A549 (cell line): ENCODE results near the gene PRRX2. TPM values are rescaled to one million over a fixed set of nuclear protein-coding genes. Genes with fewer than 3 reads are reported as not detected.
"Not testable (repeated sequence)": the region's sequence is repeated elsewhere in the genome, so short reads cannot be mapped to it uniquely, and the experiment has no call there.

ENCODE experiments used
- ATAC-seq, 2 experiments: fragments of 200-7000 bp in 1 of 2; fragments of >200 bp in 1 of 2; cut with Nextera tagmentation in 1 of 2; cut with Tn5 transposase in 1 of 2; 3 replicates each; pipeline versions ENCODE4 v1.8.0 to v1.9.1; 2018 to 2020; ENCODE audit warnings: mild to moderate bottlenecking in 1 of 2, moderate library complexity in 1 of 2
- CTCF ChIA-PET: fragments of 300-600 bp; sonication (Branson Sonifier 250); formaldehyde crosslinking; extraction: SDS; loops from one replicate; lab custom pipeline; 2021; ENCODE audit warnings: antibody characterized with exemption, inconsistent platforms; lab: Yijun Ruan, JAX
- POLR2A ChIA-PET: fragments of 350-600 bp; formaldehyde crosslinking; extraction: SDS; loops from one replicate; lab custom pipeline; 2021; ENCODE audit warnings: antibody characterized with exemption, inconsistent platforms; lab: Yijun Ruan, JAX
- DNase-seq, 2 experiments: peaks; one replicate each; pipeline versions ENCODE4 v3.0.0 to v3.0.0-alpha.2; 2011 to 2016; ENCODE audit warnings: low read depth in 1 of 2, low spot score in 1 of 2
- FAIRE-seq: peaks from 2 replicates; lab custom pipeline; 2011; peaks lifted over from hg19 to GRCh38; lab: Jason Lieb, UNC
- H3K27ac ChIP-seq, 2 experiments: fragments of >200 bp; sonication (Bioruptor Twin); formaldehyde crosslinking; 3 replicates each; pipeline ENCODE4 v1.5.1; 2016 to 2017
- H3K4me1 ChIP-seq: fragments of >200 bp; sonication (Bioruptor Twin); formaldehyde crosslinking; 3 replicates; pipeline ENCODE4 v1.6.1; 2016
- H3K4me2 ChIP-seq: fragments of >200 bp; sonication (Bioruptor Twin); formaldehyde crosslinking; 3 replicates; pipeline ENCODE4 v1.6.1; 2016
- H3K4me3 ChIP-seq: fragments of >200 bp; sonication (Bioruptor Twin); formaldehyde crosslinking; 3 replicates; pipeline ENCODE4 v1.5.1; 2016
- H3K9me3 ChIP-seq: fragments of >200 bp; sonication (Bioruptor Twin); formaldehyde crosslinking; 3 replicates; pipeline ENCODE4 v1.6.1; 2016
- BHLHE40 ChIP-seq: IDR thresholded peaks from 2 replicates; pipeline ENCODE4 v1.6.1; 2012; ENCODE audit warnings: low read depth, low read length, inconsistent platforms
- E2F6 ChIP-seq: IDR thresholded peaks from 2 replicates; pipeline ENCODE4 v1.6.1; 2012; ENCODE audit warnings: low read depth, borderline replicate concordance
- EHF ChIP-seq: fragments of 250-450 bp; sonication (Bioruptor Pico); IDR thresholded peaks from 2 replicates; pipeline ENCODE4 v1.5.0; 2020; ENCODE audit warnings: mild to moderate bottlenecking
- ESRRA ChIP-seq: fragments of 150-350 bp; IDR thresholded peaks from 2 replicates; pipeline ENCODE4 v1.6.1; 2014; ENCODE audit warnings: mild to moderate bottlenecking, low read length, borderline replicate concordance
- FOSB ChIP-seq: fragments of 250-450 bp; sonication (Bioruptor Pico); IDR thresholded peaks from 2 replicates; pipeline ENCODE4 v1.5.0; 2020; ENCODE audit warnings: mild to moderate bottlenecking, moderate library complexity
- FOSL2 ChIP-seq, 2 experiments: fragments of 450-650 bp in 1 of 2; fragments of >200 bp in 1 of 2; sonication (Bioruptor Twin) in 1 of 2; formaldehyde crosslinking; IDR thresholded peaks; 2 replicates each; pipeline versions ENCODE4 v1.5.0 to v1.6.1; 2016 to 2020; ENCODE audit warnings: mild to moderate bottlenecking in 1 of 2, moderate library complexity in 1 of 2
- GATA3 ChIP-seq: IDR thresholded peaks from 2 replicates; pipeline ENCODE4 v1.6.1; 2012; ENCODE audit warnings: borderline replicate concordance
- HDAC2 ChIP-seq: fragments of 200-600 bp; sonication (generic); IDR thresholded peaks from 2 replicates; pipeline ENCODE4 v1.6.1; 2016
- HMGXB4 ChIP-seq: fragments of 250-450 bp; sonication (Bioruptor Pico); IDR thresholded peaks from 2 replicates; pipeline ENCODE4 v1.5.0; 2021; ENCODE audit warnings: mild to moderate bottlenecking, moderate library complexity, borderline replicate concordance
- JUN ChIP-seq, 2 experiments: fragments of >200 bp; sonication (Bioruptor Twin); formaldehyde crosslinking; IDR thresholded peaks; 2 replicates in 1 of 2; 3 replicates in 1 of 2; pipeline ENCODE4 v1.6.1; 2016 to 2017
- KDM1A ChIP-seq: fragments of 200-600 bp; sonication (generic); IDR thresholded peaks from 2 replicates; pipeline ENCODE4 v1.6.1; 2016; ENCODE audit warnings: low read depth, mild to moderate bottlenecking
- KDM5A ChIP-seq: fragments of 200-600 bp; sonication (generic); IDR thresholded peaks from 2 replicates; pipeline ENCODE4 v1.6.1; 2016; ENCODE audit warnings: antibody characterized with exemption, mild to moderate bottlenecking
- MAX ChIP-seq: IDR thresholded peaks from 2 replicates; pipeline ENCODE4 v1.6.1; 2012
- POLR2AphosphoS2 ChIP-seq: conservative IDR thresholded peaks from 2 replicates; pipeline ENCODE4 v1.6.1; 2012; ENCODE audit warnings: low read length, improper control_type of control experiment, inconsistent platforms
- RARB ChIP-seq: fragments of 250-450 bp; sonication (Bioruptor Pico); IDR thresholded peaks from 2 replicates; pipeline ENCODE4 v1.8.0; 2021; ENCODE audit warnings: mild to moderate bottlenecking, moderate library complexity
- RFX5 ChIP-seq: fragments of 450-650 bp; IDR thresholded peaks from 2 replicates; pipeline ENCODE4 v1.7.1; 2014; ENCODE audit warnings: antibody characterized with exemption, mild to moderate bottlenecking, moderate library complexity
- RNF2 ChIP-seq: fragments of 200-600 bp; sonication (generic); IDR thresholded peaks from 2 replicates; pipeline ENCODE4 v1.6.1; 2016; ENCODE audit warnings: low read depth, mild to moderate bottlenecking, antibody characterized with exemption, moderate library complexity, borderline replicate concordance
- SREBF2 ChIP-seq: fragments of 450-650 bp; IDR thresholded peaks from 2 replicates; pipeline ENCODE4 v1.6.1; 2014; ENCODE audit warnings: mild to moderate bottlenecking, moderate library complexity
- USF2 ChIP-seq: fragments of 450-650 bp; IDR thresholded peaks from 2 replicates; pipeline ENCODE4 v1.6.1; 2014; ENCODE audit warnings: antibody characterized with exemption
- ZFP36 ChIP-seq: fragments of 450-650 bp; IDR thresholded peaks from 2 replicates; pipeline ENCODE4 v1.6.1; 2014; ENCODE audit warnings: borderline replicate concordance; ENCODE audit not compliant: partially characterized antibody
- ZNF302 ChIP-seq: fragments of 250-450 bp; sonication (Bioruptor Pico); IDR thresholded peaks from 2 replicates; pipeline ENCODE4 v1.9.0; 2021; ENCODE audit warnings: inconsistent platforms, mild to moderate bottlenecking, moderate library complexity
- ZSCAN20 ChIP-seq: fragments of 250-450 bp; sonication (Bioruptor Pico); IDR thresholded peaks from 2 replicates; pipeline ENCODE4 v1.8.0; 2022; ENCODE audit warnings: mild to moderate bottlenecking, moderate library complexity
- WGBS: methylation state at CpG from one replicate; pipeline ENCODE4 v1.1.6; 2017; ENCODE audit errors: missing lambda C conversion rate; 5-methylcytosine and 5-hydroxymethylcytosine counted together
- polyA plus RNA-seq, 4 experiments: library from polyadenylated mRNA; depleted of rRNA in 3 of 4; stranded (reverse); fragments of >200 nt; fragmentation: RNase III in 1 of 4; extraction: RNeasy Plus Mini Kit Qiagen cat#74134 plus additional on column Dnase treatment in 1 of 4; gene quantifications; 2 replicates in 3 of 4; 3 replicates in 1 of 4; pipeline ENCODE4 v1.2.3, GENCODE V29; 2011 to 2017
- TF ChIP-seq, protein P1 (sequence below): fragments of 200-600 bp; sonication (generic); IDR thresholded peaks from 2 replicates; pipeline ENCODE4 v1.6.1; 2016; ENCODE audit warnings: antibody characterized with exemption, mild to moderate bottlenecking, moderate library complexity
- TF ChIP-seq, protein P2 (sequence below): fragments of >200 bp; sonication (Bioruptor Twin); formaldehyde crosslinking; IDR thresholded peaks from 2 replicates; pipeline ENCODE4 v1.6.1; 2016

The PRRX2 gene
- polyA plus RNA-seq, 2 of the 4 experiments (the other 2 are of a cell fraction) = 0.90 to 2.7 TPM

DNA sequence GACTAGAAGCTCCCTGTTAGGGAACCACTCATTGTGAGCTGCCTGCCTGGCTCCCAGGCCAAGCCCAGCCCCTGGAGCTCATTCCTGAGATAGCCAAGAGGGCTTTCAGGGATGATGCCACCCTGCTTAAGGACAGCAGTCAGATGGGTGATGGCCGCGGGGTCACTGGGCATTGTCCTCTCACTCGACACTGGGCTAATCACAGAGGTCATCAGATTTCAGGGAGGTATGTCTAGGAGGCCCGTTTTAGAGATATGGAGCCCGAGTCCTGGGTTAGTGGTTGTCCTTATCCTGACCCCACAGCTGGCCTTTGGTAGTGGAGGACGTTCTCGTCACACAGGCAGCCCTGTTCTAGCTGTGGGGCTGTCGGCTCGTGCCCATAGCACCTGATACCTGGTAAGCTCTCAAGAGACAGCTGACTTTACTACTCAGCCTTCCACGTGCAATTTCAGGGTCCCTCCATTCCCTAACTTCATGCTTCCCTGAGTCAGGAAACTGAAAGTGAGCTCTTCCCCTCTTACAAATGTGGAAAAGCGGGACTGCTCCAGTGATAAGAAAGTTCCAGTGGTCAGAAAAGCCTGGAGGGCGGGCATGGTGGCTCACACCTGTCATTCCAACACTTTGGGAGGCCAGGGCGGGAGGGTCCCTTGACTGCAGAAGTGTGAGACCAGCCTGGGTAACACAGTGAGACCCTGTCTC, 94.5 kb downstream of the PRRX2 start:
- Histone ChIP-seq H3K4me2 (no peak overlapping the region), H3K4me1 (peaks cover 25% of the 10 kb centered on the region), H3K27ac (peak overlapping the region in 1 of 2 experiments; percentile 61; a peak in 2 of 6 replicates), H3K4me3 (no peak overlapping the region), H3K9me3 (no peaks in the 10 kb centered on the region)
- ChIA-PET CTCF (interaction anchor here (0.7 to 12.3 kb wide), 12 partner anchors 8 to 118 kb away, joined by 3 to 161 read pairs (median 4); partner anchors contain the start of gene ASB6), POLR2A (interaction anchor here (0.6 to 0.7 kb wide), 2 partner anchors 17 kb away, joined by 3 read pairs; no protein-coding TSS in a partner anchor)
- no peak for DNase-seq
- 89% methylated on average over 13 of the region's 13 CpGs for WGBS
- ATAC-seq = no peak
- FAIRE-seq = no peak
- TF ChIP-seq MAX (no peak), SREBF2 (no peak), ZSCAN20 (CRISPR knock-in tag) (no peak), USF2 (no peak), EHF (CRISPR knock-in tag) (no peak), BHLHE40 (no peak), FOSL2 (IDR thresholded peaks at IDR 0.05) (no peak), FOSL2 (CRISPR knock-in tag; IDR thresholded peaks at IDR 0.05) (no peak), RFX5 (no peak), ESRRA (no peak), POLR2AphosphoS2 (no peak), ZNF302 (CRISPR knock-in tag) (no peak), HMGXB4 (no peak), GATA3 (no peak), RARB (no peak), KDM5A (no peak)

DNA sequence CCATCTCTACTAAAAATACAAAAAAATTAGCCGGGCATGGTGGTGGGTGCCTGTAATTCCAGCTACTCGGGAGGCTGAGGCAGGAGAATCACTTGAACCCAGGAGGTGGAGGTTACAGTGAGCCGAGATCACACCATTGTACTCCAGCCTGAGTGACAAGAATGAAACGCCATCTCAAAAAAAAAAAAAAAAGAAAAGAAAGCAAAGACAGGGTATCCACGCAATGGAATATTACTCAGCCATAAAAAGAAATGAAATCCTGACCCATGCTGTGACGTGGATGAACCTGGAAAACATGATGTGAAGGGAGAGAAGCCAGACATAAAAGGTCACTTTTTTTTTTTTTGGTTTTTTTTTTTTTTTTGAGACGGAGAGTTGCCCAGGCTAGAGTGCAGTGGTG, 95.3 kb downstream of the PRRX2 start:
- Histone ChIP-seq H3K27ac (peak overlapping the region; percentile 59 to 91; a peak in 5 of 6 replicates), H3K4me1 (peaks cover 25% of the 10 kb centered on the region)
- ChIA-PET CTCF (interaction anchor here (0.8 to 10.0 kb wide), 5 partner anchors 9 to 30 kb away, joined by 3 to 76 read pairs (median 4); no protein-coding TSS in a partner anchor), POLR2A (interaction anchor here (0.7 to 3.3 kb wide), 3 partner anchors 9 to 17 kb away, joined by 3 to 27 read pairs (median 11); partner anchors contain the start of gene PTGES)
- H3K4me2 ChIP-seq, ATAC-seq, H3K9me3 ChIP-seq, FAIRE-seq, DNase-seq, H3K4me3 ChIP-seq: not testable (repeated sequence)
- 92% methylated on average over 7 of the region's 7 CpGs for WGBS

- no peak overlapping the region for H3K4me3 ChIP-seq
- CTCF ChIA-PET = interaction anchor here (1.1 to 10.0 kb wide), 7 partner anchors 11 to 630 kb away, joined by 3 to 76 read pairs (median 6); no protein-coding TSS in a partner anchor
- peaks cover 25% of the 10 kb centered on the region for H3K4me1 ChIP-seq
- POLR2A ChIA-PET = interaction anchor here (1.3 to 3.3 kb wide), 3 partner anchors 9 to 16 kb away, joined by 3 to 27 read pairs (median 11); partner anchors contain the start of gene PTGES
- ATAC-seq (peak; percentile 37 to 61; a peak in 4 of 6 replicates), DNase-seq (peak in 1 of 2 experiments; percentile 43), FAIRE-seq (no peak)
- no peaks in the 10 kb centered on the region for H3K9me3 ChIP-seq
- H3K27ac ChIP-seq = peak overlapping the region; percentile 59 to 91
- 45% methylated on average over 11 of the region's 11 CpGs for WGBS
- H3K4me2 ChIP-seq = peak overlapping the region; percentile 44
- TF ChIP-seq HDAC2 = no peak
- TF ChIP-seq EHF (CRISPR knock-in tag) = no peak
- no peak for TF ChIP-seq RNF2
- TF ChIP-seq, protein P1, sequence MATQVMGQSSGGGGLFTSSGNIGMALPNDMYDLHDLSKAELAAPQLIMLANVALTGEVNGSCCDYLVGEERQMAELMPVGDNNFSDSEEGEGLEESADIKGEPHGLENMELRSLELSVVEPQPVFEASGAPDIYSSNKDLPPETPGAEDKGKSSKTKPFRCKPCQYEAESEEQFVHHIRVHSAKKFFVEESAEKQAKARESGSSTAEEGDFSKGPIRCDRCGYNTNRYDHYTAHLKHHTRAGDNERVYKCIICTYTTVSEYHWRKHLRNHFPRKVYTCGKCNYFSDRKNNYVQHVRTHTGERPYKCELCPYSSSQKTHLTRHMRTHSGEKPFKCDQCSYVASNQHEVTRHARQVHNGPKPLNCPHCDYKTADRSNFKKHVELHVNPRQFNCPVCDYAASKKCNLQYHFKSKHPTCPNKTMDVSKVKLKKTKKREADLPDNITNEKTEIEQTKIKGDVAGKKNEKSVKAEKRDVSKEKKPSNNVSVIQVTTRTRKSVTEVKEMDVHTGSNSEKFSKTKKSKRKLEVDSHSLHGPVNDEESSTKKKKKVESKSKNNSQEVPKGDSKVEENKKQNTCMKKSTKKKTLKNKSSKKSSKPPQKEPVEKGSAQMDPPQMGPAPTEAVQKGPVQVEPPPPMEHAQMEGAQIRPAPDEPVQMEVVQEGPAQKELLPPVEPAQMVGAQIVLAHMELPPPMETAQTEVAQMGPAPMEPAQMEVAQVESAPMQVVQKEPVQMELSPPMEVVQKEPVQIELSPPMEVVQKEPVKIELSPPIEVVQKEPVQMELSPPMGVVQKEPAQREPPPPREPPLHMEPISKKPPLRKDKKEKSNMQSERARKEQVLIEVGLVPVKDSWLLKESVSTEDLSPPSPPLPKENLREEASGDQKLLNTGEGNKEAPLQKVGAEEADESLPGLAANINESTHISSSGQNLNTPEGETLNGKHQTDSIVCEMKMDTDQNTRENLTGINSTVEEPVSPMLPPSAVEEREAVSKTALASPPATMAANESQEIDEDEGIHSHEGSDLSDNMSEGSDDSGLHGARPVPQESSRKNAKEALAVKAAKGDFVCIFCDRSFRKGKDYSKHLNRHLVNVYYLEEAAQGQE = no peak
- TF ChIP-seq KDM1A = no peak
- TF ChIP-seq RFX5 = no peak
- no peak for TF ChIP-seq JUN (IDR thresholded peaks at IDR 0.05)
- TF ChIP-seq KDM5A = no peak
- no peak for TF ChIP-seq E2F6
- TF ChIP-seq FOSB = no peak
- TF ChIP-seq, protein P2, sequence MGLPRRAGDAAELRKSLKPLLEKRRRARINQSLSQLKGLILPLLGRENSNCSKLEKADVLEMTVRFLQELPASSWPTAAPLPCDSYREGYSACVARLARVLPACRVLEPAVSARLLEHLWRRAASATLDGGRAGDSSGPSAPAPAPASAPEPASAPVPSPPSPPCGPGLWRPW = no peak
- no peak for TF ChIP-seq ZNF302 (CRISPR knock-in tag)
- no peak for TF ChIP-seq ZFP36
These were observed 96.0 kb downstream of the PRRX2 start for GRCh38 chr9:129761293-129761900.
